VCaP (cell line): ENCODE measurements around the gene PTGIS.
"Not testable (repeated sequence)": the region's sequence is repeated elsewhere in the genome, so short reads cannot be mapped to it uniquely, and the experiment has no call there.

Experiments
- H3K27ac ChIP-seq: fragments of 450-650 bp; 2 replicates; pipeline ENCODE4 v1.5.1; 2017
- TF ChIP-seq, protein P1 (sequence below): fragments of 450-650 bp; conservative IDR thresholded peaks from 2 replicates; pipeline ENCODE4 v1.5.1; 2017; ENCODE audit warnings: mild to moderate bottlenecking, moderate library complexity

Gene PTGIS

DNA sequence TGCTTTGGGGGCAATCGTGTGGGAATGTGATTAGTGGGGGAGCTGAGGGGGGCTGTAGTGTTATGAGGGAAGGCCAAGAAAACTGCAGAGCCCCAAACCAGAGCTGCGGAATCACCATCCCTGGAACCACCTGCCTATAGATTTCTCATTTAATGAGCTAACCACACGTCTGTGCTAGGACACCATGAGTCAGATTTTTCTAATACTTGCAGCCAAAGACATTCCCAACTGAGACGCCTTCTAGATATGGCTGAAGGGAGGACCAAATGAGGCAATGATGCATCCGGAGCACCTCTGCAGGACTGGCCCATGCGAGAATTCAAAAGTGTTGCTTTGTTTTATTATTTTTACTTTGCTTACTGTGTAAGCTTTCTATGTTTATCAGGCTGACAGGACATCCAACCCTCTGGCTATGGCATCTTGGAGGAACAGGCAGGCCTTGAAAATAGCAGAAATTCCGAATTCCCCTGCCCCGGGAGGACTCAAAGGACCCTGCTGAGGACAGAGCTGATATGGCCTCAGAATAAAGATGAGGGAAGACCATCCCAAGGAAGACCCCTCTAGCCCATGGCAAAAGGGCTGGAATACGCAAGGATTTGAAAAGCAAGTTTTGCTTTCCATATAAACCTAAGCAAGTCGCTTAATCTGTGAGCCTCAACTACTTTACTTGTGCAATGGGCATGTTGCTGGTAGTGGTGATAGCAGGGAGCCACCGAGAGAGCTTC lies 3.1 kb upstream of the PTGIS start:
- TF ChIP-seq, protein P1, sequence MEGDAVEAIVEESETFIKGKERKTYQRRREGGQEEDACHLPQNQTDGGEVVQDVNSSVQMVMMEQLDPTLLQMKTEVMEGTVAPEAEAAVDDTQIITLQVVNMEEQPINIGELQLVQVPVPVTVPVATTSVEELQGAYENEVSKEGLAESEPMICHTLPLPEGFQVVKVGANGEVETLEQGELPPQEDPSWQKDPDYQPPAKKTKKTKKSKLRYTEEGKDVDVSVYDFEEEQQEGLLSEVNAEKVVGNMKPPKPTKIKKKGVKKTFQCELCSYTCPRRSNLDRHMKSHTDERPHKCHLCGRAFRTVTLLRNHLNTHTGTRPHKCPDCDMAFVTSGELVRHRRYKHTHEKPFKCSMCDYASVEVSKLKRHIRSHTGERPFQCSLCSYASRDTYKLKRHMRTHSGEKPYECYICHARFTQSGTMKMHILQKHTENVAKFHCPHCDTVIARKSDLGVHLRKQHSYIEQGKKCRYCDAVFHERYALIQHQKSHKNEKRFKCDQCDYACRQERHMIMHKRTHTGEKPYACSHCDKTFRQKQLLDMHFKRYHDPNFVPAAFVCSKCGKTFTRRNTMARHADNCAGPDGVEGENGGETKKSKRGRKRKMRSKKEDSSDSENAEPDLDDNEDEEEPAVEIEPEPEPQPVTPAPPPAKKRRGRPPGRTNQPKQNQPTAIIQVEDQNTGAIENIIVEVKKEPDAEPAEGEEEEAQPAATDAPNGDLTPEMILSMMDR, result no peak
- H3K27ac ChIP-seq, result no peak overlapping the region

DNA sequence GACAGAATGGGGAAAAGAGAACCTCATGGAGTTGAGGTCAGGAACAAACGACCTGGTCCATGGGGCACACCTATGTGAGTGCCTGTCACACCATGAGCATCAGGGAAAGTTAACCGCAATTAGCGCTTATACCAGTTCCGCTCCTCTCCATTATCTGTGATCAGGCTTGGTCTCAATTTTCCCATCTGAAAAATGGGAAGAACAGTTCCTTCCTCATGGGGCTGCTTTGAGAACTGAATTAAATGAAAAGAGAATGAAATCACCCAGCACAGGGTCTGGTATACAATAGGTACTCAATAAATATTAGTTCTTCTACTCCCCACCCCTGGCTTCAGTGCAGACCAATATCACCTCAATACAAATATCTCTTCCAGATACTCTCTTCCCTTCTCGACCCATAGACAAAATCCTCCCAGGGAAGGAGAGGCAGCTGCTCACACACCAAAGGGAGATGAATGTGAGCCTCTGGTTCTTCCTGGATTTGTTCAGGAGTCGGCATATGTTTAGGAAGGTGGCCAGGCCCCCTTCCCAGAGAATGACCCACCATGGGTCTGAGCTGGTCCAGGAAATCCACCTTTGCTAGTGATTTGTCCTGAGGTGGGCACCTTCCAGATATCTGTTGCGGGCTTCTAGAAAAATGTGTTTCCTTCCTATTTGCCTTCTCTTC lies 2.4 kb upstream of the PTGIS start:
- no peak overlapping the region for H3K27ac ChIP-seq
- TF ChIP-seq, protein P1, result no peak

DNA sequence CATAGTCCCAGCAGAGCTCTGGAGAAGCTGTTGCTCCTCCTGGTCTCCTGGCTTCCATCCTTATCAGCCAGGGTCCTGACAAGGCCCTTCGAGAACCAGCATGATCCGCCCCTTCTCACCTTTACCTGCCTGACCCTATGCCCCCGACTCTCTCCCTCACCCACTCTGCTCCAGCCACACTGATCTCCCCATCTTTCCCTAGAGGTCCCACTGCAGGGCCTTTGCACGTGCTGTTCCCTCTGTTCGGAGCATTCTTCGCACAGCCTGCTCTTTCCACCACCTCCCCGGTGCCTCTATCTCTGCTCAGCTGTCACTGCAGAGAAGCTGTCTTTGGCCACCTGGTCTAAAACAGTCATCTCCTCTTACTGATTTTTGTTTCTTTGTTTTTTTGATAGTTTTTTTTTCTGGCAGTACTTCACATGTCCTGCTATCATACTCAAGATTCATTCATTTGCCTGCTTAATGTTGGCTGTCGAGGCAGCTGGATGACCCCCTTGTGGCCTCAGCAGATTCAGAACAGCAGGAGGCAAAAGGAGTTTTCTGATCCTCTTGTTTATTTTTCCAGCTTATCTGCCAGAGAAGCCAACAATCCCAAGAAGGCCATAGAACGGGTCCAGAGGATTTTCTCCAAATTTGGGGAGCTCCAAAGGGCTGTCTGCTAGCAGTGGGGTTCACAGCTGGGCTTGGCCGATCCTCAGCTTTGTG lies 1.6 kb upstream of the PTGIS start:
- no peak overlapping the region for H3K27ac ChIP-seq
- TF ChIP-seq, protein P1, result no peak

DNA sequence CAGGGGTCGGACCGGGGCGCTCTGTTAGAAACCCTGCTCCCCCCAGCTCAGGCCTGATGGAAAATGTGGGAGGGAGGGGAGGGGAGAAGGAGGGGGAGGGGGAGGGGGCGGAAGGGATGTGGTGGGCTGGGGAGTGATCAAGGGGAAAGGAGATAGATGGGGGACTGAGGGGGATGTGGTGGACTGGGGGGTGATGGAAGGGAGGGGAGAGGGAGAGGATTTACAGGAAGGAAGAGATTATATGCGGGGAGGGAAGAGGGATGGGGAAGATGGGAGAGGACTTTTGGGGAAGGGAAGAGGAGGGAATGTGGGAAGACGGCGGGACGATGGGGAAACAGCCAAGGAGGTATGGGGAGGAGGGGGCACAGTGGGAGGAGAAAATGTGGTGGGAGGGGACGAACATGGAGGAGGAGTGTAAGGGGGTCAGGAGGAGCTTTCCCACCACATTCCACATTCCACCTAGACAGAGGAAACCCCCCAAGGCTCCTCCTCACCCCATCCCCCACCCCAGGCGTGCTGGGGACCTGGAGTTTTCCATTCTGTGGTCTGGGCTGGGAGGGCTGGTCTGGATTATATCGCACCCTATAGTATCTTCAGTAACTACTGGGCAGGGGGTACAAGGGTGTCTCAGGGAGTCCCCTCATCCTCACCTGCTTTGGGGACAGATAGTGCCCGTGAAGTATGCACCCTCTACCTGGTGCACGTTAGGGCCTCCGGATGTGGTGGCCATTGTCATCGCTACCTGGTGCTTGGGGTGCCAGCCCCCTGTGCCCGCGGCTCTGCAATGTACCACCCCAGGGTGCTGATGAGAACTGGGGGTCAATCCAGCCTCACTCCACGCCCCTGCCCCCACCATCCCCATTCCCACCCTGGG lies 578 bp upstream of the PTGIS start:
- no peak overlapping the region; the same call in 1 of the 2 replicates for H3K27ac ChIP-seq
- TF ChIP-seq, protein P1, result no peak

DNA sequence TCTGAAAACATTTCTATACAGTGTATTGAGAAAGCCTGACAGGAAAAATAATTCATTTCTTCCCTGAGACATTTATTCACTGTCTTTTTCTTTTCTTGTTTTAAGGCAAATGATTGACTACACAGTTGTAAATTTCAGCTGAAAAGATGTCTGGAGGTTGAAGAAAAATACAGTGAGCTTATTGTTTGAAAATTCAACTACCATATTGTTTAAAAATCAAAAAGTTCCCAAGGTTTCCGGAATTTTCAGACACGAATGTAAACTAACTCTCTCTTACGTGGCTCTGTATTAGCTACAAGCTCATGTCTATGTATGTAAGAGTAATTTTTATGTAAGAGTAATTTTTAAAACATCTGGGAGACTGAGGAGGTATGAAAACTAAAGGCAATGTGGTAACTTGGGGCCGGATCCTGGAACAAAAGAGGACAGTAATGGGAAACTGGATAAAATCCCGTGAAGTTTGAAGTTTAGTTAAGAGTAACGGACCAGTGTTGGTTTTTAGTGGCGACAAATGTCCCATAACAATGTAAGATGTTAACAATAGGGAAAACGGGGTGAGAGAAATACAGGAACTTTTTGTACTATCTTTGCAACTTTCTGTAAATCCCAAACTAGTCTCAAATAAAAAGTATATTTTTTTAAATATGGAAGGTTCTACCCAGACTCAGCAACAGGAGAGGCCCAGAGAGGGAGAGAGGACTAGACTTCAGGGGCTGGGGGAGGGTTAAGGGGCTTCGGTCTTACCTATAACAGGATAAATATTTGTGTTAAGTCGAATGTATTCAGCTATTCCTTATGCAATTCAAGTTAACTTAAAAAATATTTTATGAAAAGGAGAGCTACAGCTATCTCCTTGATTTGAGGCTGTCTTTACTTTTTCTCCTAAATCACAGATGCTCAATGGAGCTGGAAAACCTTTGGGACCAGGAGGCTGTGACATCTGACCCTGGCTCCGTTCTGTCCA lies 1.3 kb downstream of the PTGIS start:
- no peak overlapping the region for H3K27ac ChIP-seq
- TF ChIP-seq, protein P1, result no peak

DNA sequence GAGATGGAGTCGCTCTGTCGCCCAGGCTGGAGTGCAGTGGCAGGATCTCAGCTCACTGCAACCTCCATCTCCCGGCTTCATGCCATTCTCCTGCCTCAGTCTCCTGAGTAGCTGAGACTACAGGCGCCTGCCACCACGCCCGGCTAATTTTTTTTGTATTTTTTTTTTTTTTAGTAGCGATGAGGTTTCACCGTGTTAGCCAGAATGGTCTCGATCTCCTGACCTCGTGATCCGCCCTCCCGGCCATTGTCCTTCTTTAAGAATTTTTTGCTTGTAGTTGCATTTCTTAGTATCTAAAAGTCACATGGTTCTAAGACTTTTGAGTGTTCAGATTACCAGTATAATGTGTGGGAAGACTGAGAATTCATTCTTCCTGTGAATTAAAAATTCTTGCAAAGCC lies 2.9 kb downstream of the PTGIS start:
- not testable (repeated sequence) for H3K27ac ChIP-seq
